GM23338 (cell line): Measurements from ENCODE around the gene PARP14. TPM values are rescaled to one million over a fixed set of nuclear protein-coding genes. Genes with fewer than 3 reads are reported as not detected.

Source experiments
- ATAC-seq: fragments of 200-7000 bp; cut with Tn5 transposase; 3 replicates; pipeline ENCODE4 v1.9.1; 2020
- DNase-seq: peaks from one replicate; pipeline ENCODE4 v3.0.0-alpha.2; 2015; ENCODE audit warnings: low spot score
- H2AFZ ChIP-seq: fragments of 200-600 bp; sonication (generic); 2 replicates; pipeline ENCODE4 v1.8.0; 2016; ENCODE audit warnings: antibody characterized with exemption, mild to moderate bottlenecking, moderate library complexity
- H3F3A ChIP-seq: fragments of 200-600 bp; sonication (generic); replicated peaks from 2 replicates; pipeline ENCODE4 v1.8.0; 2017; ENCODE audit warnings: antibody characterized with exemption, mixed run types, low read depth
- H3K27ac ChIP-seq: fragments of 200-600 bp; sonication (generic); 2 replicates; pipeline ENCODE4 v1.6.1; 2016; ENCODE audit warnings: low read depth
- H3K27me3 ChIP-seq: fragments of 200-600 bp; sonication (generic); 2 replicates; pipeline ENCODE4 v1.8.0; 2016; ENCODE audit warnings: mild to moderate bottlenecking, mixed run types, moderate library complexity; ENCODE audit not compliant: insufficient read depth
- H3K36me3 ChIP-seq: fragments of 200-600 bp; sonication (generic); 2 replicates; pipeline ENCODE4 v1.8.0; 2016; ENCODE audit warnings: mild to moderate bottlenecking; ENCODE audit not compliant: insufficient read depth
- H3K4me1 ChIP-seq: fragments of 200-600 bp; sonication (generic); 2 replicates; pipeline ENCODE4 v1.8.0; 2016; ENCODE audit warnings: mild to moderate bottlenecking, moderate library complexity; ENCODE audit not compliant: insufficient read depth
- H3K4me2 ChIP-seq: fragments of 200-600 bp; sonication (generic); 2 replicates; pipeline ENCODE4 v1.7.1; 2017; ENCODE audit warnings: mixed run types
- H3K4me3 ChIP-seq: fragments of 200-600 bp; sonication (generic); 2 replicates; pipeline ENCODE4 v1.6.1; 2016; ENCODE audit warnings: mixed run types
- H3K79me2 ChIP-seq: fragments of 200-600 bp; sonication (generic); replicated peaks from 2 replicates; pipeline ENCODE4 v1.8.0; 2017; ENCODE audit warnings: mild to moderate bottlenecking; ENCODE audit not compliant: insufficient read depth
- H3K9me2 ChIP-seq: fragments of 200-600 bp; sonication (generic); 2 replicates; pipeline ENCODE4 v1.8.0; 2017; ENCODE audit not compliant: insufficient read depth
- H4K20me1 ChIP-seq: fragments of 200-600 bp; sonication (generic); replicated peaks from 2 replicates; pipeline ENCODE4 v1.8.0; 2017; ENCODE audit warnings: mild to moderate bottlenecking; ENCODE audit not compliant: insufficient read depth
- H3K27ac Mint-ChIP-seq: 2 replicates; pipeline ENCODE4 v1.8.0; 2020; ENCODE audit warnings: inconsistent platforms, mild to moderate bottlenecking, moderate library complexity, mixed read lengths
- H3K27me3 Mint-ChIP-seq: 3 replicates; pipeline ENCODE4 v1.8.0; 2022; ENCODE audit warnings: low read depth, mild to moderate bottlenecking, moderate library complexity, mixed read lengths, inconsistent platforms; ENCODE audit not compliant: insufficient read depth, poor library complexity
- H3K36me3 Mint-ChIP-seq: 3 replicates; pipeline ENCODE4 v1.8.0; 2021; ENCODE audit warnings: low read depth, mild to moderate bottlenecking, inconsistent platforms, moderate library complexity, mixed read lengths
- H3K4me1 Mint-ChIP-seq: 3 replicates; pipeline ENCODE4 v1.8.0; 2020; ENCODE audit warnings: mild to moderate bottlenecking, inconsistent platforms, mixed read lengths
- H3K4me3 Mint-ChIP-seq: 3 replicates; pipeline ENCODE4 v1.8.0; 2021; ENCODE audit warnings: moderate library complexity, mild to moderate bottlenecking, inconsistent platforms, mixed read lengths
- H3K9me3 Mint-ChIP-seq: 3 replicates; pipeline ENCODE4 v1.8.0; 2020; ENCODE audit warnings: moderate library complexity, mild to moderate bottlenecking, inconsistent platforms, mixed read lengths
- CREB1 ChIP-seq: fragments of 250-450 bp; sonication (Bioruptor Pico); IDR thresholded peaks from 2 replicates; pipeline ENCODE4 v1.5.0; 2020; ENCODE audit warnings: low read depth, mild to moderate bottlenecking, moderate library complexity
- CTCF ChIP-seq, 2 experiments: fragments of 200-600 bp in 1 of 2; sonication (generic) in 1 of 2; conservative IDR thresholded peaks; 2 replicates each; pipeline versions ENCODE4 v1.5.1 to v1.6.1; 2016 to 2017; ENCODE audit warnings: antibody characterized with exemption in 2 of 2, low read depth in 2 of 2, mild to moderate bottlenecking in 2 of 2, moderate library complexity in 1 of 2
- ETS1 ChIP-seq: IDR thresholded peaks from 2 replicates; pipeline ENCODE4 v1.6.1; 2016; ENCODE audit warnings: antibody characterized with exemption
- EZH2phosphoT487 ChIP-seq: fragments of 200-600 bp; sonication (generic); IDR thresholded peaks from one replicate; pipeline ENCODE4 v1.8.1; 2018; ENCODE audit warnings: antibody characterized with exemption; ENCODE audit not compliant: unreplicated experiment
- JUNB ChIP-seq: IDR thresholded peaks from one replicate; pipeline ENCODE4 v1.6.1; 2016; ENCODE audit warnings: antibody characterized with exemption; ENCODE audit not compliant: unreplicated experiment
- POLR2AphosphoS5 ChIP-seq: IDR thresholded peaks from 2 replicates; pipeline ENCODE4 v1.6.1; 2016; ENCODE audit warnings: antibody characterized with exemption, low read depth
- REST ChIP-seq: IDR thresholded peaks from one replicate; pipeline ENCODE4 v1.6.1; 2018; ENCODE audit warnings: antibody characterized with exemption; ENCODE audit not compliant: unreplicated experiment
- STAT1 ChIP-seq: IDR thresholded peaks from one replicate; pipeline ENCODE4 v1.6.1; 2016; ENCODE audit warnings: antibody characterized with exemption; ENCODE audit not compliant: unreplicated experiment
- ZNF114 ChIP-seq: fragments of 250-450 bp; sonication (Bioruptor Pico); IDR thresholded peaks from 2 replicates; pipeline ENCODE4 v1.5.0; 2020; ENCODE audit warnings: mild to moderate bottlenecking, moderate library complexity
- ZNF462 ChIP-seq: fragments of 250-450 bp; sonication (Bioruptor Pico); IDR thresholded peaks from 2 replicates; pipeline ENCODE4 v1.5.0; 2020; ENCODE audit warnings: mild to moderate bottlenecking, moderate library complexity
- polyA plus RNA-seq: library from polyadenylated mRNA; unstranded; fragments of >200 nt; fragmentation: Nextera tagmentation; extraction: Ambion mirVana; gene quantifications from 2 replicates; pipeline ENCODE4 v1.2.1, GENCODE V29; 2016
- total RNA-seq: library from RNA; depleted of rRNA; stranded (reverse); fragments of >200 nt; shearing (Covaris generic); gene quantifications from 2 replicates; pipeline ENCODE4 v1.2.3, GENCODE V29; 2014

PARP14 gene
- total and polyA plus RNA-seq, 2 experiments from 2014 or later = 7.8 to 26.0 TPM

GRCh38 chr3:122692674-122693073 lies 12.0 kb downstream of the PARP14 start (continued):
- TF ChIP-seq ZNF462 (CRISPR knock-in tag) = no peak
- no peak for TF ChIP-seq CTCF (conservative IDR thresholded peaks at IDR 0.05; ENCODE audit: low read depth in 2 of 2)
- no peak for TF ChIP-seq ETS1
- no peak for TF ChIP-seq JUNB
- TF ChIP-seq ZNF114 (CRISPR knock-in tag) = no peak
- no peak for TF ChIP-seq EZH2phosphoT487
- no peak for TF ChIP-seq STAT1

- DNase-seq = no peak
- H3K79me2 ChIP-seq = no peaks in the 10 kb centered on the region
- H3K9me2 ChIP-seq = no peaks in the 10 kb centered on the region
- H3K27me3 ChIP-seq = no peaks in the 10 kb centered on the region
- Mint-ChIP-seq H3K4me3 (no peak overlapping the region), H3K4me1 (no peaks in the 10 kb centered on the region), H3K27me3 (no peaks in the 10 kb centered on the region), H3K36me3 (no peaks in the 10 kb centered on the region), H3K9me3 (no peaks in the 10 kb centered on the region), H3K27ac (no peak overlapping the region)
- no peak overlapping the region for H2AFZ ChIP-seq
- no peaks in the 10 kb centered on the region for H4K20me1 ChIP-seq
- H3K4me3 ChIP-seq = no peak overlapping the region
- peaks cover under 1% of the 10 kb centered on the region for H3K36me3 ChIP-seq
- TF ChIP-seq CREB1 (CRISPR knock-in tag) = no peak
- no peak for TF ChIP-seq REST
- TF ChIP-seq POLR2AphosphoS5 = no peak
- no peak for TF ChIP-seq ZNF114 (CRISPR knock-in tag)
- H3F3A ChIP-seq = no peaks in the 10 kb centered on the region
- no peaks in the 10 kb centered on the region for H3K4me1 ChIP-seq
- no peak for ATAC-seq
- H3K27ac ChIP-seq = no peak overlapping the region
- no peak overlapping the region for H3K4me2 ChIP-seq
Measured at GRCh38 chr3:122694966-122695365, 14.3 kb downstream of the PARP14 start.
